Lower lobe of right lung (tissue), 2 donors: ENCODE measurements around the gene TYW1B. TPM values are rescaled to one million over a fixed set of nuclear protein-coding genes. Genes with fewer than 3 reads are reported as not detected.
"Not testable (repeated sequence)": the region's sequence is repeated elsewhere in the genome, so short reads cannot be mapped to it uniquely, and the experiment has no call there.

Experiments
- ATAC-seq, 2 donors: fragments of 200-7000 bp; cut with Tn5 transposase; one replicate each; pipeline ENCODE4 v1.9.1; 2020 to 2022; ENCODE audit warnings: mild to moderate bottlenecking in 2 of 2, moderate library complexity in 2 of 2
- DNase-seq: peaks from one replicate; pipeline ENCODE4 v3.0.0-alpha.2; 2020
- H3K27ac ChIP-seq: fragments of 200-600 bp; one replicate; pipeline ENCODE4 v1.8.0; 2022
- H3K27me3 ChIP-seq: fragments of 200-600 bp; one replicate; pipeline ENCODE4 v1.8.0; 2022; ENCODE audit warnings: low read depth
- H3K36me3 ChIP-seq: fragments of 200-600 bp; one replicate; pipeline ENCODE4 v1.8.0; 2022; ENCODE audit warnings: mild to moderate bottlenecking
- H3K4me1 ChIP-seq: fragments of 200-600 bp; one replicate; pipeline ENCODE4 v1.8.0; 2022
- H3K4me3 ChIP-seq: fragments of 200-600 bp; one replicate; pipeline ENCODE4 v1.8.0; 2022; ENCODE audit warnings: mild to moderate bottlenecking
- H3K9me3 ChIP-seq: fragments of 200-600 bp; one replicate; pipeline ENCODE4 v1.8.0; 2022
- intact Hi-C: fragments of 100-400 bp; cut with DNase I; formaldehyde crosslinking; loops from one replicate; pipeline ENCODE4 v1.11.0; 2022
- total RNA-seq: library from RNA; stranded (reverse); fragmentation: NEBNext Ultra II Directional; extraction: Animal tissue kit (Norgen Biotek cat#: 25700); gene quantifications from one replicate; pipeline ENCODE4 v1.2.1, GENCODE V29; 2021
- TF ChIP-seq, protein P1 (sequence below): fragments of 200-600 bp; IDR thresholded peaks from one replicate; pipeline ENCODE4 v1.8.0; 2022; ENCODE audit warnings: antibody characterized with exemption, mild to moderate bottlenecking
- donor health status: DM: no; HTN: yes; CAD: no; lungs with severe emphysema.

TYW1B gene
- total RNA-seq, 1 donor from 2014 or later, result 6.8 TPM

DNA sequence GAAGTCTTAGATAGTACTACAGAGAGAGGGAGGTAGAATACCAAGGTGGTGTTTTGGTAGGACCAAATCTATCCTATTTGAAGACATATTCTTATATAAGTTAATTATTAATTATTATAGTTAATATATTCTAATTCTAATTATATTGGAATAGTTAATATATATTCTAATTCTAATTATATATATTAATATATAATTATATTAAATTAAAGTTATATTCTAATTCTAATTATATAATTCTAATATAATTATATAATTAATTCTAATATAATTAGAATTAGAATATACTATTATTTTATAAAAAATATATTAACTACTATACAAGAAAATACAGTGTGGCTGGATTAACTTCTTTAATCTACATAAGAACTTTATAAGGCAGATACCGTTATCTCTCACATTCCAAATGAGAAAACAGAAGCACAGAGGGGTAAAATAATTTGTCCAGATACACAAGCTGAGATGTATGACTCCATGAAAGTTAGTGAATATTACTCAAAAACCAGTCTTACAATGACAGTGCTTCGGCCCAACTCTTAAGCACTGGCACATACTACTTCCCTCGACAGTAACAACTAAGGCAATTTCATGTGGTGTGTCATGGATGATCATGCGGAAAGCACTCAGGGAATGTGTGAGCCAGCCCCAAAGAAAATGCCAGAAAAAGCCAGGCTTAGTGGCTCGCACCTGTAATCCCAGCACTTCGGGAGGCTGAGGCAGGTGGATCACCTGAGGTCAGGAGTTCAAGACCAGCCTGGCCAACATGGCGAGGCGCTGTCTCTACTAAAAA, 42.6 kb downstream of the TYW1B start:
- no peaks in the 10 kb centered on the region for H3K27me3 ChIP-seq
- intact Hi-C loops, result no loop called here
- no peaks in the 10 kb centered on the region for H3K36me3 ChIP-seq
- TF ChIP-seq, protein P1, sequence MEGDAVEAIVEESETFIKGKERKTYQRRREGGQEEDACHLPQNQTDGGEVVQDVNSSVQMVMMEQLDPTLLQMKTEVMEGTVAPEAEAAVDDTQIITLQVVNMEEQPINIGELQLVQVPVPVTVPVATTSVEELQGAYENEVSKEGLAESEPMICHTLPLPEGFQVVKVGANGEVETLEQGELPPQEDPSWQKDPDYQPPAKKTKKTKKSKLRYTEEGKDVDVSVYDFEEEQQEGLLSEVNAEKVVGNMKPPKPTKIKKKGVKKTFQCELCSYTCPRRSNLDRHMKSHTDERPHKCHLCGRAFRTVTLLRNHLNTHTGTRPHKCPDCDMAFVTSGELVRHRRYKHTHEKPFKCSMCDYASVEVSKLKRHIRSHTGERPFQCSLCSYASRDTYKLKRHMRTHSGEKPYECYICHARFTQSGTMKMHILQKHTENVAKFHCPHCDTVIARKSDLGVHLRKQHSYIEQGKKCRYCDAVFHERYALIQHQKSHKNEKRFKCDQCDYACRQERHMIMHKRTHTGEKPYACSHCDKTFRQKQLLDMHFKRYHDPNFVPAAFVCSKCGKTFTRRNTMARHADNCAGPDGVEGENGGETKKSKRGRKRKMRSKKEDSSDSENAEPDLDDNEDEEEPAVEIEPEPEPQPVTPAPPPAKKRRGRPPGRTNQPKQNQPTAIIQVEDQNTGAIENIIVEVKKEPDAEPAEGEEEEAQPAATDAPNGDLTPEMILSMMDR, result no peak
- H3K27ac ChIP-seq, result no peak overlapping the region
- DNase-seq, result no peak
- H3K4me3 ChIP-seq, result no peak overlapping the region
- no peaks in the 10 kb centered on the region for H3K9me3 ChIP-seq
- ATAC-seq, result no peak
- H3K4me1 ChIP-seq, result peaks cover 9% of the 10 kb centered on the region

DNA sequence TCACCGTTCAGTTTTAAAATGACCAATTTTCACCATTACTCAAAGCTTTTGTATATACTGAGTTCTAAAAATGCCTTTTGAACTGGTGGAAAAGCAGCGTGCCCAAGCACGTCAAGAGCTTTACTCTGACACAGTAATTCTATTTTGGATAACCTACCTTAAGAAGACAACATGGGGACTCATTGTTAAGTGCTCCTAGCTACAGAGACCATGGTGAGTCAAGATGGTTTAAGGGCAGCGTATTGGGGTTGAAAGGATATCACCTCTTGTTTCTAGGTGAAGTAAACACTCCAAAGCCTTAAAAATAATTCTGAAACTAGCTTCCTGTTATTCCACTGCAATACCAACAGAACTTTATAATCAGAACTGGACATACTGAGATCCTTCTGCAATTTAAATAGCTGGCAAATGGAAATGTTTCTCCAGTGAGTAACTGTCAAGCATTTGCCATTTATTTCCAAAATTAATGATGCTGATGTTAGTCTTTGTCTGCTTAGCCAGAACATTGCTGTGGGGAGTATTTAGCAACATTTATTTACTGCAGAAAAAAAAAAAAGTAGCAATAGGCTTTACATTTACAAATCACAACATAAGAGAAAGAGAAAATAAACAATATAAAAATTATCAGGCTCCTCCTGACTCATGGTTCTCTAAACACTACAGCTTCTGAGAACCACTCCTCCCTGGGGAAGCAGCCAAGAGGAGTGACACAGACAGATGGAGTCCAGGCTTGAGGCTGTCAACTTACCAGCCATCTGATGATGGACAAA, 44.2 kb downstream of the TYW1B start:
- H3K4me1 ChIP-seq, DNase-seq, H3K27me3 ChIP-seq, H3K36me3 ChIP-seq, H3K9me3 ChIP-seq, intact Hi-C loops, H3K4me3 ChIP-seq, H3K27ac ChIP-seq: not testable (repeated sequence)
- peak; percentile 78 to 94 for ATAC-seq

- ATAC-seq, result no peak
- intact Hi-C loops, result no loop called here
- TF ChIP-seq, protein P1, result no peak
- Histone ChIP-seq H3K4me1 (peaks cover 9% of the 10 kb centered on the region), H3K4me3 (no peak overlapping the region), H3K9me3 (no peaks in the 10 kb centered on the region), H3K27me3 (no peaks in the 10 kb centered on the region), H3K27ac (no peak overlapping the region), H3K36me3 (no peaks in the 10 kb centered on the region)
- no peak for DNase-seq
Measured at GRCh38 chr7:72781631-72782030, 46.4 kb downstream of the TYW1B start.

- Histone ChIP-seq H3K4me3 (no peak overlapping the region), H3K36me3 (no peaks in the 10 kb centered on the region), H3K27me3 (no peaks in the 10 kb centered on the region), H3K9me3 (no peaks in the 10 kb centered on the region), H3K27ac (no peak overlapping the region), H3K4me1 (peaks cover 9% of the 10 kb centered on the region)
- intact Hi-C loops, result no loop called here
- TF ChIP-seq, protein P1, result no peak
- ATAC-seq (no peak), DNase-seq (no peak)
Measured at GRCh38 chr7:72781161-72781560, 46.8 kb downstream of the TYW1B start.

GRCh38 chr7:72780289-72780894, 47.6 kb downstream of the TYW1B start:
- H3K4me1 ChIP-seq, H3K27me3 ChIP-seq, H3K9me3 ChIP-seq, DNase-seq, H3K4me3 ChIP-seq, H3K36me3 ChIP-seq, ATAC-seq, intact Hi-C loops, H3K27ac ChIP-seq: not testable (repeated sequence)

DNA sequence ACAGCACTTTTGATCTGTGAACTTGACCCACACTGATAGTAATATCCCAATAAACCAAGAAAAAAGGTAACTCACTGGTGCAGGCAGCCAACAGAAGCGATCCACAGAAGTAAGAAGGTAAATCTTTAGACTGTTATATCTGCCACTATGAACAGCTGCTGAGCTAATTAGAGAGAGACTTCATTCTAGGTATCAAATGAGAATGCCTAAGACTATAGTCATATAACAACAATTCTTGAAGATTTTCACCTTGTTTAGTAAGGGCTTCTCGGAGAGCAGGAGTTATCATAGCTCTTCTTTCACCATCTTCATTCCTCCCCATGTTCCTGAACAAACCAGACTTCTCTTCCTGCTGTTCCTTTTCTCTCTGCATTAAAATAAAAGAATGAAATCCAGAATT, 50.8 kb downstream of the TYW1B start:
- H3K4me3 ChIP-seq, H3K4me1 ChIP-seq, ATAC-seq, H3K36me3 ChIP-seq, H3K27ac ChIP-seq, H3K27me3 ChIP-seq, H3K9me3 ChIP-seq, DNase-seq, intact Hi-C loops: not testable (repeated sequence)

DNA sequence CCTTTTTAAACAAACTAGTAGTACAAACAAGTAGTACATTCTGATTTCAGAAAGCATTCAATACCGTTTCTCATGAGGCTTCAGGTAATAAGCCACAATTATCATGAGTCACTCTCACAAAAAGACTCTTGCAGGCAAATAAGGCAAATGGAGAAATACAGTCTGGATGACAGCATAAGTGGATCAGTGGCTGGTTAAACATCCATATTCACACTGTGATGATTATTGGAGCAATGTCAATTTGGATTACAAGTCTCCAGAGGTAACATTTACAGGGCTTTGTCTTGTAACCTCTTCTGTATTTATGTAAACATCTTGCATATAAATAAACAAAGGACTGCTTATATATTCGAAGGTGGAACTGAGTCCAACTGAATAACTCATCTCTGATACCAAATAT, 55.4 kb downstream of the TYW1B start:
- DNase-seq, H3K27me3 ChIP-seq, H3K4me3 ChIP-seq, H3K36me3 ChIP-seq, intact Hi-C loops, ATAC-seq, H3K27ac ChIP-seq, H3K9me3 ChIP-seq, H3K4me1 ChIP-seq: not testable (repeated sequence)

DNA sequence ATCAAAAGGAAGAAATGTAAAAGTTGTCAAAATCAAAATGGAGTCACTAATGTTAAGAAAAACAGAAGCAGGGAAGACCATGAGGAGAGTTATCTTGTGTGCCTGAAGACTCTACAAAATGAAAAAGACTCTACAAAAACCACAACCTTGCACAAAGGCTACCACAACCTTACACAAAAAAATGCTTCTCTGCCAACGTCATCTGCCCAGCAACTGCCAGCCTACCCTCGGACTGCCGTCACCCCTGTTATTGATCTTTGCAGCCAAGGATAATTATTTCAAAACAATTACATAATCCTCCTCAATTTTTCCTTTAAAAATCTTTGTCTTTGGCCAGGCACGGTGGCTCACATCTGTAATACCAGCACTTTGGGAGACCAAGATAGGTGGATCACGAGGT, 61.0 kb downstream of the TYW1B start:
- H3K4me1 ChIP-seq, H3K36me3 ChIP-seq, H3K4me3 ChIP-seq, ATAC-seq, DNase-seq, intact Hi-C loops, H3K27ac ChIP-seq, H3K27me3 ChIP-seq, H3K9me3 ChIP-seq: not testable (repeated sequence)
